ENCODE data around the gene SRL.
A peak's percentile ranks its signal among the peaks of the same experiment; 100 is the strongest.

The SRL gene

GRCh38 chr16:4194661-4195060, 47.2 kb downstream of the SRL start:
- DNase-seq = no peak

- no peak for DNase-seq
Observed at GRCh38 chr16:4193920-4194319, 48.0 kb downstream of the SRL start.

DNA sequence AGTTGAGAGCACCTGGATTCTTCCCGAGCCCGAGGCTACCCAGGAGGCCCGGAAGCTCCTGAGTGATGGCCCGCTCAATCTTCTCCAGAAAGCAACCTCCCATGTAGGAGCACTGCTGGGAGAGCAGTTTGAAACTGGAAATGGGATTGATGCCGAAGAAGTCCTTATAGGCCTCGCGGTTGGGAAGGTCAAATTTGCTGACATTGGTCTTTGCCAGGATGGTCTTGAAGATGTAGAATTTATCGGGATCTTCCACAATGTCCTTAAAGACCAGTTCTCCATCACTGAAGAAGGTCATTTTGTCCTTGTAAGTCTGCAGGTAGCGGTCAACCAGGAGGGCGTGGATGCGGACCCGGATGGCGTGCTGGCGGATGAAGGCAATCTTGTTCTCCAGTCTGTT, 49.7 kb downstream of the SRL start:
- DNase-seq = no peak

GRCh38 chr16:4190712-4191333, 51.1 kb downstream of the SRL start:
- DNase-seq = no peak

DNA sequence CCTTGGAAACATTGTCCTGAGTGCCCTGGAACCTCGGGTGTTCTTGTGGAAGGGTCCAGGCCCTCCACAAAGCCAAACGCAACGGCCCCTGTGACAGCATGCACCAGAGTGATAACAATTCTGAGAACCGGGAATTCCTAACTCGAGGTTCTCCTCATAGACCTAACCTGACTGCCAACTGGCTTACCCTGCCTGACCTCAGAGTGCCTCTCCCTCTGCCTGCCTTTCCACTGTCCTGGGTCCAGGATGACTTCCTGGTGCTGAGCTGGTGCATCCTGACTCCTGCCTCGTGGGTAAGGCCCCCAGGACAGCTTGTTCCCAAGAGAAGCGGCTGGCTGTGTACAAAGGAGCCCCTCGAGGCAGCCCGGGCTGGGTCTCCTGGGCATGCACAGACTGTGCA, 51.8 kb downstream of the SRL start:
- no peak for DNase-seq

DNA sequence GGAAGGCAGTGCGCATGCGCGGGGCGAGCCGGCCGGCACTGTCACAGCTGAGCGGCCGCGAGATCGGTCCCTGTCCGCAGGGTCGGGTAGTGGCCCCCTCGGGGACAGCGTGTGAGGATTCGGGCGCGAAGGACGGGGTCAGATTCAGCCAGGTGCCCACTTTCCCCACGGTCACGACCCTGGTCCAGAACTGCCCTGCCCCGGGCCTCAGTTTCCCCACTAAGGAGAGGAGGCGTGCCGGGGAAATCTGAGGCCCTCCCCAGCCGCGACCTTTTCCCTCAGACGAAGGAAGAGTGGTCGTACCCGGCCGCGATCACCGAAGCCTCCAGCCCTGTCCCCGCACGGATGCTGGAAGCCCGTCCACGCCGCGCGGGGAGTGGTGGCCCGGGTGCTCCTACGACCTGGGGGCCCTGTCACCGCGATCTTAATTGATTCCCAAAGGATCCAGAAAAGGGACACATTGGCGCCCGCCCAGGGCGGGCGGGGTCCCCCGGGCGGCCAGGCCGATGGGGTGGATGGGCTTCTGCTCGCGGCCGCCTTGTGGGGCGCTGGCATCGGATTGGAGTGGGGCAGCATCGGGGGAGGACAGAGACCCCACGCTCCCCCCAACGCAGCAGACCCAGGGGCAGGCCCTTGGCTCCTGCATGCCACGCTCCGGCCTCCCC, 57.7 kb downstream of the SRL start:
- no peak for DNase-seq

GRCh38 chr16:4183237-4184037, 58.4 kb downstream of the SRL start:
- peak; percentile 97 for DNase-seq

DNA sequence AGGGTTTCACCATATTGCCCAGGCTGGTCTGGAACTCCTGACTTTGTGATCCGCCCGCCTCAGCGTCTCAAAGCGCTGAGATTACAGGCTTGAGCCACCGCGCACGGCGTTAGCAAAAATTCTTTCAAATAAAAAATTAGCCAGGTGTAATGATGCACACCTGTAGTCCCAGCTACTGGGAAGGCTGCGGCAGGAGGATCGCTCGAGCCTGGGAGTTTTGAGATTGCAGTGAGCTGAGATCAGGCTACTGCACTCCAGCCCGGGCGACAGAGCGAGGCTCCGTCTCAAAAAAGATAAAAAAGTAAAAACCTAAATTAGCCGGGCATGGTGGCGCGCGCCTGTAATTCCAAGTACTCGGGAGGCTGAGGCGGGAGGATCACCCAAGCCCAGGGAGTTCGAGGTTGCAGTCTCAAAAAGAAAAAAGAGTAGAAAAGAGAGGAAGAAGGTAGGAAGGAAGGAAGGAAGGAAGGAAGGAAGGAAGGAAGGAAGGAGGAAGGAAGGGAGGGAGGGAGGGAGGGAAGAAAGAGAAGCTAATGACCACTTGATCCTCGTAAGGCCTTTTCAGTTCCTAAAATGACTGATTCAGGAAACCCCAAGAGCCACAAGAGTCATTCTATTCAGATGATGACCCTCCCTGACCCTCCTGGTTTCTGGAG, 59.2 kb downstream of the SRL start:
- DNase-seq = no peak

DNA sequence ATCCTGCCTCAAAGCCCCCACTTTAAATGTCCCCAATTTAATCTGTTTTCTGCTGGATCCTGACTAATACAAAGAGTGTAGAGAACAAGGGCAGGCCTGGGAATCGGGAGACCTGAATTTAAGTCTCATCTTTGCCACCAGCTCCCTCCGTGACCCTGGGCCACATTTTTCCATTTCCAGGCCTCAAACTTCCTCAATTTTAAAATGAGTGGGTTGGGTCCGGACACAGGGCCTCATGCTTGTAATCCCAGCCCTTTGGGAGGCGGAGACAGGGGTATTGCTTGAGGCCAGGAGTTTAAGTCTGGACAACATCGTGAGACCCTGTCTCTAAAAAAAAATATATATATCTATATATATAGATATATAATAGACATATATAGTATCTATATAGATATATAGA, 61.4 kb downstream of the SRL start:
- DNase-seq = no peak

DNA sequence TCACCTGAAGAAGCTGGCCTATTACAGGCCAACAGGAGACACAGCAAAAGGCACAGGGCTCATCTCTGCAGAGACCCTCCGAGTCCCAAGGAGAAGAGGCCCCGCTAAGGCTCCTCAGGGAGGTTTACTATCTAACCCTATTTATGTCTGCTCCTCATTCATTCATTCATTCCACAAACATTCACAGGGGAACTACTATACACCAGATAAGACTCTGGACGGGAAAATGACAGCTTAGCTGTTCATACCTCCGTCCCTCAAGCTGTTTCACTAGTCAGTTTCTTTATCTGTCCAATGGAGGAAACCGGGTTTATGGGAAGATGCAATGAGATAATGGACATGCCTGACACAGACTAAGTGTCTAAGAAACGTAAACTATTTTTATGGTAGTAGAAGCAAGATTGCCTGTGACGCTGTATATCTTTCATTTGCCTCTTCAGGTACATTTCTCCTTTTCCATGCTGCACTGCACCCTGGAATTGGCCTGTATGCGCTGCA, 62.1 kb downstream of the SRL start:
- DNase-seq = no peak

GRCh38 chr16:4179020-4179419, 62.9 kb downstream of the SRL start:
- no peak for DNase-seq

GRCh38 chr16:4178468-4179010, 63.3 kb downstream of the SRL start:
- no peak for DNase-seq

DNA sequence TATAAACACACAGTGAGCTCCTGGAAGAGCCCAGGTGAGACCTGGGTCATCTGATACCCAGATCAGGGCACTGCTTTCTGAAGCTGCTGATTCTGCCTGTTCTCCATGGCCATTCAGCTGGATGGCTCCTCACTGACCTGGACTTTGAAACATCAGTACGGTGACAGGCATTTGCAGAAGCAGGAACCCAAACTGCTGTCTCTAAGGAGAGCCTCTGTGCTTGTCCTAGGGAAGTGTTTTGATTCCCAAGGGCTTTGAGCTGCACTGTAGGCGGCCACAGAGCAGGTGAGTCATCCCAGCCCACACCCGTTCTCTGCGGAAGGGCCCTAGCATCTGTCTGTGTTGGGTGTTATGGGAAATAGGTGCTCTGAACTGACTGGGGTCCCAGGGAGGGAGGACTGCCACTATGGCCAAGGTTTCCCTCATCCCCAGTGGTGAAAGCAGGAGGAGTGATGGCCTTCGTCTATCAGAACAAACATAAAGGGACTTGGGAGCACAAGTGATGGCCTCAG, 64.9 kb downstream of the SRL start:
- peak; percentile 30 for DNase-seq

DNA sequence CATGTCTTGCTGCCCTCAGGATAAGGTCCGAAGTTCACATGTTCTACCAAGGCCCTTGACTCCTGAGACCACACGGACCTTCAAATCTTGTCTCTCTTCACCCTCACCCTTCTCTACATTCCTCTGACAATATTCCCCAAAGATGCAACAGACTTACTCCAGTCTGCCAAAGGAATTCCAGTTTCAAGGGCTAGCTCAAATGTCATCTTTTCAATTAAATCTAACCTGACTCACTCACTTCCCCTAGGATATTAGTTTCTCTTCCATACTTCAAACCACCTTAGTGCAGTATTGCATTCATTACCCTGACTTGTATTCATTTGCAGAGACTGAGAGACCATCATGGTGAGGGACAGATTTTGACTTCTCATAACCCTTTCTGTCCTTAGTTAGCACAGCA, 66.0 kb downstream of the SRL start:
- DNase-seq = no peak

DNA sequence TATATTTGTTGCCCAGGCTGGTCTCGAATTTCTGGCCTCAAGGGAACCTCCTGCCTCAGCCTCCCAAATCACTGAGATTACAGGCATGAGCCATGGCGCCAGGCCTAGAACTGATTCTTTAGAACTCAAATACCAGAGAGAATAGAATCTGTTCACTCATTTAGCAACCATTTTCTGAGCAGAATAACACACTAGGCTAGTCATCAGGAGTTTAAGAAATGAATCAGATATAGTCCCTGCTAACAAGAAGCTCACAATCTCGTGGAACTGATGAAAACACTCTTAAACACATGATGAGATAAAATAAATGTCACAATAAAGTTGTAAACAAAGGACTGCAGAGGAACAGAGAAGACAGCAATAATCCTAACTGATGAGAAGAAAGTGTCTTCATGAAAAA, 69.8 kb downstream of the SRL start:
- no peak for DNase-seq

DNA sequence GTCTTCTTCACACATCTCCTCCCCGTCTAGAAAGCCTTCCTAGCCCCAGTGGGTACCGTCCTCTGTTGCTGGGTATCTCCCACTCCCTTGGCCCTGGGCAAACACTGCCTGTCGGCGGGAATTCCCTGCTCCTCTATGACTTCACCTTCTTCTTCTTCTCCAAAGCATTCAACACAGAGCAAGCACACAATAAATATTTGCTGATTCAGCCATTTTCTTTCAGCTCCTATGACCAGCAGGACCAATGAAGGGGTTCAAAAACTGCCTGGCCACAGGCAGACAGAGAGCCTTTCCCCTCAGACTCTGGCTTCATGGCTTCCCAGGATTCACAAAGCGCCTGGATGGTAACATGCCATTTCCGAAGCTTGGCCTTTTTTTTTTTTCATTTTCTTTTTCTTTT, 72.5 kb downstream of the SRL start:
- DNase-seq = no peak

GRCh38 chr16:4166821-4167220, 75.1 kb downstream of the SRL start:
- DNase-seq = no peak

DNA sequence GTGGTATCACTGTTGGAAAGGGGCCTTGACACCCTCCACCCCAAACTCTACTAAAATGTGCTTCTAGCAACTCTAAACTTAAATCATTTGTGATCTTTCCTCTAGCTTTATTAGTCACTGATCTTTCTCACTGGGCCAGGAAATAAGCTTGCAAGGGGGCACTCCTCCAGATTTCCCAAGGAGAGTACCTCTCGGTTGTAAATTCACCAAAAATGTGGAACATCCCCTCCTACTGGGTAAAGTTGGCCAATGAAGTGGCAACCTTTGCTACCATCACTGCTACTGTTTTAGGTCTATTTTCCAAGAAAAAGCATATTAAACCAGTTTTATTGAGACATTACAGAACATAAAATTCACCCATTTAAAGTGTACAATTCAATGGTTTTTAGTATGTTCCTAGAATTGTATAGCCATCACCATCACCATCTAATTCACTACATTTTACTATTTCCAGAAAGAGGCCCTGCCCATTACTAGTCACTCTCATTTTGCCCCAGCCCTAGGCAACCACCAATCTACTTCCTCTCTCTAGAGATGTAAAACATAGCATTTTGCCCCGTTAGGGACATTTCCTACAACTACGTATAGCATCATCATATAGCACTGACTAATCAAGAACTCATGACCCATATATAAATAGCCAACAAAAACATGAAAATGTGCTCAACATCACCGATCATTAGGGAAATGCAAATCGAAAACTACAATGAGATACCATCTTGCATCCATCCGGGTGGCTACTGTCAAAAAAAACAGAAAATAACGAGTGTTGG, 81.0 kb downstream of the SRL start:
- DNase-seq = no peak

GRCh38 chr16:4159726-4160125, 82.2 kb downstream of the SRL start:
- no peak for DNase-seq

DNA sequence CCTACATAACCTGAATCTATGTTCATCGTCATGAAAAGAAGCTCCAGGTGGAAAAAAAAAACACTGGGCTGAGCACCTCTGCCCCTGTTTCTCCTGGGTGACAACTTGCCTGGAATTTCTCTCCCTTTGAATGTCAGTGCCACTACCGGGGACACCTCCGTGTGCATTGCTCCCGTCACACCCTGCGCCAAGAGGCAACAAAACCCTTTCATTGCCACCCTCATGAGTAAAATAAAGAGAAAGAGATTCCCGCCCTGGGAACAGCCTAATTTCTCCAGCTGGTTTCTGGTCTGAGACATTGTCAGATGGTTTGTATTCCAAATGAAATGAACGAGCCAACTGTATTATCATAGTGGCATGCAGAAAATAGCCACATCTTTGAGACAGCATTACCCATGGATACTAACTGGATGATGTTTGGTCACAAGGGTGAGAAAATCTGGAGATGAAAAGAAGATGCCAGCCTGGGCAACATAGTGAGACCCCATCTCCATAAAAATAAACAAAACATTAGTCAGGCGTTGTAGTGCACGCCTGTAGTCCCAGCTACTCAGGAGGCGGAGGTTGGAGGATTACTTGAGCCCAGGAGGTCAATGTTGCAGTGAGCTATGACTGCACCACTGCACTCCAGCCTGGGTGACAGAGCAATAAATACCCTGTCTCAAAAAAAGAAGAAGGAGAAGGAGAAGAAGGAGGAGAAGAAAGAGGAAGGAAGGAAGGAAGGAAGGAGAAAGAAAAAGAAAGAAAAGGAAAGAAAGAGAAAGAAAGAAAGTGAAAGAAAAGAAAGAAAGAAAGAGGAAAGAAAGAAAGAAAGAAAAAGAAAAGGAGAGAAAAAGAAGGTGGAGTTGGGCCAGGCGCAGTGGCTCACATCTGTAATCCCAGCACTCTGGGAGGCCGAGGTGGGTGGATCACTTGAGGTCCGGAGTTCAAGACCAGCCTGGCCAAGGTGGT, 83.5 kb downstream of the SRL start:
- no peak for DNase-seq

DNA sequence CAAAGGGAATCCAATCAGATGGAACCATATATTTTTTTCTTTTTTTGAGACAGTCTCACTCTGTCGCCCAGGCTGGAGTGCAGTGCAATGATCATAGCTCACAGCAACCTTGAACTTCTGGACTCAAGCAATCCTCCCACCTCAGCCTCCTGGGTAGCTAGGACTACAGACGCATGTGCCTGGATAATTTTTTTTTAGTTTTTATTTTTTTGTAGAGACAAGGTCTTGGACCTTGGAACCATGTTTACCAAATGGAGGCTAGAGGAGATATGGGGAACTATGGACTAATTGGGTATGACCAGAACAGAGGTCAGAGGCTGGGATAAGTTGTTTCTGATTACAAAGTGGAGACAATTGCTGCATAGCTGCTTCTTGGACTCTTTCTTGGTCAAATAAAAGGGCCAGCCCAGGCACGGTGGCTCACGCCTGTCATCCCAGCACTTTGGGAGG, 84.5 kb downstream of the SRL start:
- no peak for DNase-seq
